ENCODE measurements around the gene TMEM190. TPM values are rescaled to one million over a fixed set of nuclear protein-coding genes. Genes with fewer than 3 reads are reported as not detected.

TMEM190 gene
- total and polyA plus RNA-seq, 10 of the 15 experiments (the other 5 are each of a cell fraction or from before 2014, with no cell fraction given) = not detected

GRCh38 chr19:55346725-55347441 is 29.7 kb upstream of the TMEM190 start:
- ChIA-PET RAD21 (ENCODE audit: unreplicated experiment) (no interaction called here), CTCF (no interaction called here), SMC1A (ENCODE audit: uncharacterized antibody, unreplicated experiment) (no interaction called here), POLR2A (interaction anchor here (0.5 to 0.7 kb wide), 2 partner anchors 719 to 1976 kb away, joined by 3 to 4 read pairs; no protein-coding TSS in a partner anchor)
- Histone ChIP-seq H3K27ac (ENCODE audit: control insufficient read depth, insufficient read depth) (no peak overlapping the region), H4K20me1 (ENCODE audit: control insufficient read depth, insufficient read depth) (no peaks in the 10 kb centered on the region), H3K4me2 (ENCODE audit: control insufficient read depth, insufficient read depth) (no peak overlapping the region), H3K36me3 (ENCODE audit: control insufficient read depth in 2 of 2, insufficient read depth in 2 of 2, low read length in 1 of 2) (no peaks in the 10 kb centered on the region; a peak in 1 of 4 replicates), H2AFZ (ENCODE audit: control insufficient read depth, low read depth, low read length) (no peak overlapping the region), H3K79me2 (ENCODE audit: control insufficient read depth, insufficient read depth, low read length) (no peaks in the 10 kb centered on the region), H3K9me3 (replicated peaks; ENCODE audit: control insufficient read depth, insufficient read depth, low read length) (no peaks in the 10 kb centered on the region), H3K27me3 (replicated peaks in 1 of 2; ENCODE audit: control insufficient read depth in 2 of 2, insufficient read depth in 2 of 2, low read length in 1 of 2) (no peaks in the 10 kb centered on the region; a peak in 1 of 4 replicates), H3K9ac (ENCODE audit: control insufficient read depth, insufficient read depth, low read length) (no peak overlapping the region), H3K4me1 (ENCODE audit: control insufficient read depth, insufficient read depth, low read length) (no peaks in the 10 kb centered on the region), H3K4me3 (no peak overlapping the region)
- intact Hi-C loops (cut with micrococcal nuclease; ENCODE audit: unreplicated experiment) = no loop called here
- ATAC-seq (no peak), DNase-seq (ENCODE audit: low read depth, low spot score) (no peak), FAIRE-seq (no peak)
- in situ Hi-C loops (cut with MboI) = no loop called here
- WGBS (ENCODE audit: insufficient coverage, insufficient replicate concordance, low lambda C conversion rate, missing lambda C conversion rate) = 94% methylated on average over 30 of the region's 41 CpGs
- BruUV-seq (replicated peaks) = no TSS peak
- no peak for TF ChIP-seq RELB (IDR thresholded peaks at IDR 0.05; ENCODE audit: low read depth)
- no peak for TF ChIP-seq CHD2 (IDR thresholded peaks at IDR 0.05; ENCODE audit: borderline replicate concordance, low read depth, low read length)
- no peak for TF ChIP-seq TBL1XR1 (IDR thresholded peaks at IDR 0.05; ENCODE audit: low read depth, low read length)
- TF ChIP-seq ZSCAN29 (IDR thresholded peaks at IDR 0.05) = no peak
- no peak for TF ChIP-seq TCF3 (IDR thresholded peaks at IDR 0.05; ENCODE audit: borderline replicate concordance, insufficient read depth, low read depth, low read length)
- TF ChIP-seq JUNB (IDR thresholded peaks at IDR 0.05) = no peak
- TF ChIP-seq GABPA (IDR thresholded peaks at IDR 0.05; ENCODE audit: low read depth) = no peak
- no peak for TF ChIP-seq ZBTB40 (IDR thresholded peaks at IDR 0.05; ENCODE audit: borderline replicate concordance)

Data from GM12878 (cell line).